HCT116 (cell line): Measurements from ENCODE around the gene DCTN3. TPM values are rescaled to one million over a fixed set of nuclear protein-coding genes. Genes with fewer than 3 reads are reported as not detected.

Source experiments
- ATAC-seq: fragments of 200-7000 bp; cut with Tn5 transposase; 2 replicates; pipeline ENCODE4 v1.9.1; 2020; ENCODE audit warnings: mild to moderate bottlenecking, moderate library complexity
- BruUV-seq: library from RNA; stranded (reverse); fragments of 400-500 nt; replicated peaks from 2 replicates; lab custom pipeline; 2021; lab: Mats Ljungman, UMichigan
- CTCF ChIA-PET: fragments of 300-600 bp; sonication (Branson Sonifier 250); formaldehyde crosslinking; loops from one replicate; lab custom pipeline; 2021; ENCODE audit warnings: antibody characterized with exemption; lab: Charles Lee
- POLR2A ChIA-PET: fragments of 300-600, 350-600 bp; sonication (Branson Sonifier 250); formaldehyde crosslinking; loops from one replicate; lab custom pipeline; 2021; ENCODE audit warnings: antibody characterized with exemption; lab: Charles Lee
- RAD21 ChIA-PET, 2 experiments: fragments of 300-600 bp; sonication (Branson Sonifier 250); formaldehyde crosslinking; loops; one replicate each; lab custom pipeline; 2023; ENCODE audit warnings: low total read pairs in 2 of 2; ENCODE audit not compliant: uncharacterized antibody in 2 of 2, unreplicated experiment in 2 of 2, low non-redundant PET in 1 of 2; lab: Charles Lee
- DNase-seq: peaks from one replicate; pipeline ENCODE4 v3.0.0-alpha.2; 2010; ENCODE audit warnings: low read depth, low spot score
- H2AFZ ChIP-seq: fragments of 200-600 bp; shearing (Covaris generic), sonication (generic); 2 replicates; pipeline ENCODE4 v1.6.1; 2017; ENCODE audit warnings: low read depth, mixed run types, mixed read lengths, antibody characterized with exemption, low read length; ENCODE audit not compliant: poor library complexity, severe bottlenecking
- H3K27ac ChIP-seq: 2 replicates; pipeline ENCODE4 v1.5.1; 2012; ENCODE audit warnings: low read depth, low read length
- H3K27me3 ChIP-seq: fragments of 200-600 bp; sonication (generic); 2 replicates; pipeline ENCODE4 v1.6.1; 2016; ENCODE audit warnings: mixed run types, low read length, mixed read lengths; ENCODE audit not compliant: insufficient read depth
- H3K36me3 ChIP-seq, 2 experiments: fragments of 200-500 bp in 1 of 2; fragments of 200-600 bp in 1 of 2; sonication (Bioruptor generic) in 1 of 2; sonication (generic) in 1 of 2; 2 replicates each; pipeline versions ENCODE4 v1.5.1 to v1.6.1; 2014 to 2016; ENCODE audit warnings: low read length in 2 of 2, inconsistent platforms in 1 of 2, mixed read lengths in 1 of 2, mixed run types in 1 of 2; ENCODE audit not compliant: insufficient read depth in 2 of 2, control insufficient read depth in 1 of 2
- H3K4me1 ChIP-seq, 2 experiments: fragments of 200-600 bp in 1 of 2; sonication (generic) in 1 of 2; 2 replicates each; pipeline versions ENCODE4 v1.5.1 to v1.6.1; 2012 to 2017; ENCODE audit warnings: low read length in 2 of 2, inconsistent platforms in 1 of 2, mild to moderate bottlenecking in 1 of 2, mixed read lengths in 1 of 2, mixed run types in 1 of 2, moderate library complexity in 1 of 2; ENCODE audit not compliant: insufficient read depth in 2 of 2, control insufficient read depth in 1 of 2
- H3K4me2 ChIP-seq: fragments of 200-600 bp; sonication (generic); 2 replicates; pipeline ENCODE4 v1.6.1; 2017; ENCODE audit warnings: mixed run types, low read length, mixed read lengths
- H3K4me3 ChIP-seq, 2 experiments: fragments of 200-600 bp in 1 of 2; sonication (generic) in 1 of 2; replicated peaks in 1 of 2; 2 replicates each; pipeline ENCODE4 v1.5.1; 2011 to 2016; ENCODE audit warnings: low read length in 2 of 2, control low read depth in 1 of 2, low read depth in 1 of 2, mild to moderate bottlenecking in 1 of 2, mixed read lengths in 1 of 2, mixed run types in 1 of 2
- H3K79me2 ChIP-seq: fragments of 200-600 bp; sonication (generic); 2 replicates; pipeline ENCODE4 v1.6.1; 2017; ENCODE audit warnings: mild to moderate bottlenecking, mixed run types, low read length, moderate library complexity, mixed read lengths; ENCODE audit not compliant: insufficient read depth
- H3K9ac ChIP-seq: fragments of 200-600 bp; sonication (generic); 2 replicates; pipeline ENCODE4 v1.6.1; 2016; ENCODE audit warnings: low read length, mixed read lengths
- H3K9me2 ChIP-seq: fragments of 200-600 bp; sonication (generic), shearing (Covaris generic); 2 replicates; pipeline ENCODE4 v1.6.1; 2017; ENCODE audit warnings: mixed run types, mild to moderate bottlenecking, moderate library complexity; ENCODE audit not compliant: insufficient read depth
- H3K9me3 ChIP-seq, 2 experiments: fragments of 200-500 bp in 1 of 2; fragments of 200-600 bp in 1 of 2; sonication (Bioruptor generic) in 1 of 2; sonication (generic) in 1 of 2; 2 replicates each; pipeline ENCODE4 v1.6.1; 2014 to 2017; ENCODE audit warnings: low read length in 2 of 2, mixed read lengths in 2 of 2, inconsistent platforms in 1 of 2, low read depth in 1 of 2, mild to moderate bottlenecking in 1 of 2, mixed run types in 1 of 2, moderate library complexity in 1 of 2; ENCODE audit not compliant: control insufficient read depth in 1 of 2, insufficient read depth in 1 of 2
- H4K20me1 ChIP-seq: fragments of 200-600 bp; sonication (generic), shearing (Covaris generic); 2 replicates; pipeline ENCODE4 v1.6.1; 2017; ENCODE audit warnings: mixed run types, mild to moderate bottlenecking, moderate library complexity; ENCODE audit not compliant: insufficient read depth
- CEBPB ChIP-seq: IDR thresholded peaks from 2 replicates; pipeline ENCODE4 v1.6.1; 2012; ENCODE audit warnings: low read depth
- ELF1 ChIP-seq: IDR thresholded peaks from 2 replicates; pipeline ENCODE4 v1.6.1; 2012; ENCODE audit warnings: low read depth, borderline replicate concordance
- EZH2phosphoT487 ChIP-seq: fragments of 200-600 bp; IDR thresholded peaks from 2 replicates; pipeline ENCODE4 v1.6.1; 2018; ENCODE audit warnings: antibody characterized with exemption, borderline replicate concordance
- JUND ChIP-seq: IDR thresholded peaks from 2 replicates; pipeline ENCODE4 v1.6.1; 2012
- POLR2A ChIP-seq: IDR thresholded peaks from 2 replicates; pipeline ENCODE4 v1.7.0; 2011; ENCODE audit warnings: borderline replicate concordance; ENCODE audit not compliant: insufficient read depth, insufficient read length; ENCODE audit errors: extremely low read depth
- REST ChIP-seq: IDR thresholded peaks from 2 replicates; pipeline ENCODE4 v1.6.1; 2012; ENCODE audit warnings: low read depth
- ZBTB33 ChIP-seq: IDR thresholded peaks from 2 replicates; pipeline ENCODE4 v1.6.1; 2011; ENCODE audit warnings: mild to moderate bottlenecking, low read length, moderate library complexity; ENCODE audit not compliant: insufficient replicate concordance; ENCODE audit errors: extremely low read depth
- intact Hi-C: fragments of 100-400 bp; cut with micrococcal nuclease; formaldehyde crosslinking; loops from 2 replicates; pipeline ENCODE4 v1.10.0; 2022
- total RNA-seq: library from RNA; stranded (reverse); gene quantifications from one replicate; pipeline ENCODE4 v1.2.1, GENCODE V29; 2021; ENCODE audit not compliant: unreplicated experiment

Gene DCTN3
- total RNA-seq, 1 experiment from 2014 or later = 64.0 TPM

GRCh38 chr9:34578241-34579103, 41.8 kb downstream of the DCTN3 start:
- no TSS peak for BruUV-seq
- Histone ChIP-seq H3K9ac (no peak overlapping the region), H3K9me3 (no peaks in the 10 kb centered on the region), H3K27me3 (no peaks in the 10 kb centered on the region), H3K36me3 (no peaks in the 10 kb centered on the region), H3K79me2 (no peaks in the 10 kb centered on the region), H3K4me3 (no peak overlapping the region), H3K4me1 (no peaks in the 10 kb centered on the region), H2AFZ (no peak overlapping the region), H3K9me2 (no peaks in the 10 kb centered on the region), H4K20me1 (no peaks in the 10 kb centered on the region), H3K4me2 (no peak overlapping the region), H3K27ac (no peak overlapping the region)
- TF ChIP-seq CEBPB (no peak), JUND (no peak), ZBTB33 (no peak), EZH2phosphoT487 (no peak), REST (no peak), ELF1 (no peak), POLR2A (no peak)
- RAD21 ChIA-PET = no interaction called here
- CTCF ChIA-PET = no interaction called here
- ATAC-seq (no peak), DNase-seq (no peak)
- POLR2A ChIA-PET = no interaction called here
- intact Hi-C loops = no loop called here
